Motor neuron (in vitro differentiated cells): ENCODE data around the gene SESN3. TPM values are rescaled to one million over a fixed set of nuclear protein-coding genes. Genes with fewer than 3 reads are reported as not detected.
"Not testable (repeated sequence)": the region's sequence is repeated elsewhere in the genome, so short reads cannot be mapped to it uniquely, and the experiment has no call there.

Experiments
- ATAC-seq, 8 experiments: fragments of 200-7000 bp; cut with Tn5 transposase; replicated peaks in 6 of 8; 2 replicates each; pipeline ENCODE4 v1.8.0; 2021; ENCODE audit warnings: mild to moderate bottlenecking in 8 of 8, moderate library complexity in 8 of 8
- H3K27ac ChIP-seq, 2 donors: fragments of 250-450 bp; sonication (Bioruptor Pico); 2 replicates each; pipeline ENCODE4 v1.9.0; 2021; ENCODE audit warnings: antibody characterized with exemption in 2 of 2, mild to moderate bottlenecking in 2 of 2, moderate library complexity in 1 of 2
- H3K4me1 ChIP-seq, 2 donors: fragments of 250-450 bp; sonication (Bioruptor Pico); replicated peaks in 1 of 2; 2 replicates each; pipeline ENCODE4 v1.6.1; 2021; ENCODE audit warnings: antibody characterized with exemption in 2 of 2, mild to moderate bottlenecking in 2 of 2, moderate library complexity in 1 of 2
- H3K4me3 ChIP-seq, 5 donors: fragments of 250-450 bp; sonication (Bioruptor Pico); 2 replicates each; pipeline ENCODE4 v1.9.0; 2021; ENCODE audit warnings: antibody characterized with exemption in 5 of 5, mild to moderate bottlenecking in 5 of 5, moderate library complexity in 4 of 5
- whole genome bisulfite sequencing, 10 experiments: fragments of 450-650 bp; shearing (Covaris generic); methylation state at CpG; one replicate each; pipeline ENCODE4 v1.0.0; 2022; 5-methylcytosine and 5-hydroxymethylcytosine counted together
- in situ Hi-C, 9 experiments: fragments of 400-800 bp; cut with MboI; loops; one replicate each; pipeline ENCODE4 v1.15.0; 2021; ENCODE audit warnings: low sequenced_read_pairs in 9 of 9, low pct_unique_long_range_greater_than_20kb in 2 of 9; ENCODE audit not compliant: unreplicated experiment in 9 of 9
- total RNA-seq, 8 experiments: library from RNA; unstranded; fragments of 300-600 nt; gene quantifications; 2 replicates each; pipeline versions ENCODE4 v1.2.3 to v1.2.4, GENCODE V29; 2022

The SESN3 gene
- total RNA-seq, 8 experiments from 2014 or later, result 21.6 to 305 (median 82.1) TPM

GRCh38 chr11:95229199-95229992 lies 1.6 kb downstream of the SESN3 start:
- H3K4me1 ChIP-seq, result peaks cover 7 to 8% of the 10 kb centered on the region in 2 donors
- in situ Hi-C loops, result loop anchor here in 1 of 9 experiments (25.0 kb wide), 1 partner anchor 333 kb away; no protein-coding TSS in a partner anchor
- H3K27ac ChIP-seq, result no peak overlapping the region
- peak overlapping the region; percentile 56 to 88 (median 69) for H3K4me3 ChIP-seq
- WGBS, 10 experiments, result 0 to 10% (median 2%) methylated on average over 2 to 12 of the region's 12 CpGs
- ATAC-seq, result no peak

- Histone ChIP-seq H3K4me1 (peaks cover 5 to 8% of the 10 kb centered on the region in 2 donors), H3K27ac (no peak overlapping the region), H3K4me3 (peak overlapping the region in 4 of 5 donors; percentile 56 to 88 (median 69))
- WGBS, 10 experiments, result 27 to 100% (median 76%) methylated on average over 2 of the region's 2 CpGs; no CpG with 5 or more reads in 2 of the 10 experiments
- ATAC-seq, result no peak
- in situ Hi-C loops, result loop anchor here in 1 of 9 experiments (25.0 kb wide), 1 partner anchor 334 kb away; no protein-coding TSS in a partner anchor
Measured at GRCh38 chr11:95228081-95228749, 2.8 kb downstream of the SESN3 start.

- not testable (repeated sequence) for H3K27ac ChIP-seq, ATAC-seq, H3K4me1 ChIP-seq, H3K4me3 ChIP-seq
- in situ Hi-C loops, result loop anchor here in 1 of 9 experiments (25.0 kb wide), 1 partner anchor 335 kb away; no protein-coding TSS in a partner anchor
- WGBS, 10 experiments, result 93 to 100% (median 100%) methylated on average over 1 to 6 of the region's 6 CpGs; no CpG with 5 or more reads in 3 of the 10 experiments
Measured at GRCh38 chr11:95227060-95227459, 3.9 kb downstream of the SESN3 start.

DNA sequence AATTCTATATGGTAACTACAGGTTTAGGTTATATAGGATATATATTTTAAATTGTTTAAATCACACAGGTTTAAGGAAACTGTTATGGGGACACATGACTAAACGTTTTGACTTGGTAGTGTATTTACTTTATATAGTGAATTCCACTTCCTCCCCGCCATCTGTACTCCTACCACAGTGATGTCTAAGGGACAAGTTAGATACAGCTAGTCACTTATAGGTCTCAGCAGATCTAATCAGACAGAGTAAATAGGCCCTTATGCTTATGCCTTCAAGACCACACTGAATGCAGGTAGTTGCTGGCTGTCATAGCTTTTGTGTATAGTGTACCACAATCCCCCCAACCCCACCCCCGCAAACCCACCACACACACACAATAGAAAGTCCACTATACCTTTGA lies 8.2 kb downstream of the SESN3 start:
- Histone ChIP-seq H3K4me3 (no peak overlapping the region), H3K27ac (no peak overlapping the region), H3K4me1 (no peaks in the 10 kb centered on the region)
- 0 to 100% (median 78%) methylated on average over 1 to 3 of the region's 3 CpGs; no CpG with 5 or more reads in 3 of the 10 experiments for WGBS, 10 experiments
- peak in 1 of 8 experiments; percentile 17 for ATAC-seq
- in situ Hi-C loops, result no loop called here

DNA sequence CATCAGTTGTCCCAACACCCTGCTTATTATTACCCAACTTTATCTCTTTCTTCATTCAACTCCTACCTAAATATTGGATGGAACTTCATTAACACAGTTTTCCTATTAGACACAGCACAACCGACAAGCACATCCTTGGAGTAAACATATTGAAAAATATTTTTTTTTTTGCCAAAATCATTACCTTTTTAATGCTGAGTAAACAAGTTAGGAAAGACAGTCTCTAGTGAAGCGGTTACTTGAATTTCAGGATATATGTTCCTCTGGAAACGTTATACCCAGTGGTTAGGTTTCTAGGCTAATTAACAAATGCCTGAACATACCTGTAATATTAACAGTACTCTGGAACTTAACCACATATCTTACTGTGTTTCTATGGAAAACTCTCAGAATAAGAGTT lies 11.4 kb downstream of the SESN3 start:
- H3K4me3 ChIP-seq, result no peak overlapping the region
- 71 to 100% (median 97%) methylated on average over 1 to 3 of the region's 3 CpGs for WGBS, 10 experiments
- in situ Hi-C loops, result no loop called here
- ATAC-seq, result no peak
- no peak overlapping the region for H3K27ac ChIP-seq
- no peaks in the 10 kb centered on the region for H3K4me1 ChIP-seq

DNA sequence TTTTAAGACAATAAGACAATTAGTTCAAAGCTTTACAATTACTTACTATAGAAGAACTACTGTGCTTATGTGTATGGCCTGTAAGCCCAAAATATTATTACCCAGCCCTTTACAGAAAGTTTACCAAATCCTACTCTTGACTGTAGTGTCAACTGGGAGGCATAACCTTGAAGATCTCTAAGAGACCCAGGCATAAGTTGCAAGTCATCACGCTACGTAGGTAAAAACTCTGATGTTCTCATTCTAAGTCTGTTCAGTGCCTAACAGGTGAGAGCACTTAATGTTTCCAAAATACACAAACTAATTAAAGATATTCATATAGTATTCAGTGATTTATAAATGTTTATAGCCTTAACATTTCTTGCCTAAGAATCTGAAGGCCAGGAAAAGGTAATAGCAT lies 12.9 kb downstream of the SESN3 start:
- Histone ChIP-seq H3K4me1 (peaks cover 3 to 13% of the 10 kb centered on the region in 2 donors), H3K27ac (no peak overlapping the region), H3K4me3 (no peak overlapping the region)
- in situ Hi-C loops, result no loop called here
- WGBS, 10 experiments, result 96 to 100% (median 100%) methylated on average over 2 of the region's 2 CpGs; no CpG with 5 or more reads in 2 of the 10 experiments
- ATAC-seq, result no peak

DNA sequence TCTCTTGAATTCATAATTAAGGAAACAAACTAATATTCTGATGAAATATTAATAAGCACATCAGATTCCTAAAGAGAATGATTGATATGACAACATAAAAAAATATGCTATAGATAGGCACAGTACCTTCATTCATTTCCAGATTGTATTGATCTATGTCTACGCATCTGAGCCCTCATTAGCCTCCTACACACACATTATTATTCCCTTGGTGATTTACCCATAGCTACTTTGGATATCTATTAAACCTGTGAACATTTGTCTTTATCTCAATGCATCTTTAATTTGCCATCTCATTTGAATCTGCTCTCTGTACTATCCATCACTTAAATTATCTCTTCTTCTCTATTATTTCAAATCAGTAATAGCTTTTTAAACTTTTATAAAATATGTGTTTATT lies 18.4 kb downstream of the SESN3 start:
- peaks cover 3 to 17% of the 10 kb centered on the region in 2 donors for H3K4me1 ChIP-seq
- ATAC-seq, result peak in 3 of 8 experiments; percentile 39 to 59 (median 56)
- in situ Hi-C loops, result no loop called here
- 30 to 100% (median 56%) methylated on average over 1 of the region's 1 CpG; no CpG with 5 or more reads in 3 of the 10 experiments for WGBS, 10 experiments
- H3K27ac ChIP-seq, result no peak overlapping the region
- no peak overlapping the region for H3K4me3 ChIP-seq

DNA sequence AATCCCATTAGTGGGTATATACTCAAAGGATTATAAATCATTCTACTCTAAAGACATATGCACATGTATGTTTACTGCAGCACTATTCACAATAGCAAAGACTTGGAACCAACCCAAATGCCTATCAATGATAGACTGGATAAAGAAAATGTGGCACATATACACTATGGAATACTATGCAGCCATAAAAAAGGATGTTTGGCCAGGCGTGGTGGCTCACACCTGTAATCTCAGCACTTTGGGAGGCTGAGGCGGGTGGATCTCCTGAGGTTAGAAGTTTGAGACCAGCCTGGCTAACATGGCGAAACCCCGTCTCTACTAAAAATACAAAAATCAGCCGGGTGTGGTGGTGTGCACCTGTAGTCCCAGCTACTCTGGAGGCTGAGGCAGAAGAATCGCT lies 21.5 kb downstream of the SESN3 start:
- ATAC-seq, H3K27ac ChIP-seq, H3K4me3 ChIP-seq, in situ Hi-C loops: not testable (repeated sequence)
- WGBS, 10 experiments, result 80 to 100% (median 96%) methylated on average over 1 to 2 of the region's 6 CpGs; no CpG with 5 or more reads in 6 of the 10 experiments
- H3K4me1 ChIP-seq, result peaks cover 3 to 17% of the 10 kb centered on the region in 2 donors

GRCh38 chr11:95200781-95201457 lies 30.1 kb downstream of the SESN3 start:
- Histone ChIP-seq H3K4me3 (no peak overlapping the region), H3K4me1 (peaks cover 0 to 5% of the 10 kb centered on the region in 2 donors), H3K27ac (no peak overlapping the region)
- ATAC-seq, result no peak
- 38 to 96% (median 83%) methylated on average over 1 to 4 of the region's 4 CpGs for WGBS, 10 experiments
- in situ Hi-C loops, result no loop called here

DNA sequence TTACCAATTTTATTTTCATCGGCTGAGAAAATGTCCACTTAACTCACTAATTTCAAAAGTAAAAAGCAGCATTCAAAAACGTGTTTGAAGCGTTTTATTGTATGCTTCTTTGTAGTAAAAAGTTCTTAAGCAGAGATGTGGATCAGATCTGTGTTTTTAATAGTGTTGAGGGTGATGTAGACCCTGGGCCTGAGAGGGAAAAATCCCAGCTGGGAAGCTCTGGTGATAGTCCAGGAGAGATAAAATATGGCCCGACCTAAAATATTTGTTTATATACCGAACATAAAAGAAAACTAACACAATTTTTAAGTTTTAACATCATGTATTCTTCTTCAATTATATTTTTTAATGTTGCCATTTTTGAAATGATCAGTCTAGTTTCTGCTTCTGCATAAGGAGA lies 35.2 kb downstream of the SESN3 start:
- no peak overlapping the region for H3K27ac ChIP-seq
- 42 to 95% (median 77%) methylated on average over 2 to 5 of the region's 5 CpGs for WGBS, 10 experiments
- no peak for ATAC-seq
- no peaks in the 10 kb centered on the region for H3K4me1 ChIP-seq
- in situ Hi-C loops, result no loop called here
- H3K4me3 ChIP-seq, result no peak overlapping the region

- no peak for ATAC-seq
- WGBS, 10 experiments, result 27 to 100% (median 91%) methylated on average over 1 of the region's 1 CpG; no CpG with 5 or more reads in 2 of the 10 experiments
- Histone ChIP-seq H3K4me1 (no peaks in the 10 kb centered on the region), H3K27ac (no peak overlapping the region), H3K4me3 (no peak overlapping the region)
- in situ Hi-C loops, result no loop called here
Measured at GRCh38 chr11:95193541-95193940, 37.5 kb downstream of the SESN3 start.

DNA sequence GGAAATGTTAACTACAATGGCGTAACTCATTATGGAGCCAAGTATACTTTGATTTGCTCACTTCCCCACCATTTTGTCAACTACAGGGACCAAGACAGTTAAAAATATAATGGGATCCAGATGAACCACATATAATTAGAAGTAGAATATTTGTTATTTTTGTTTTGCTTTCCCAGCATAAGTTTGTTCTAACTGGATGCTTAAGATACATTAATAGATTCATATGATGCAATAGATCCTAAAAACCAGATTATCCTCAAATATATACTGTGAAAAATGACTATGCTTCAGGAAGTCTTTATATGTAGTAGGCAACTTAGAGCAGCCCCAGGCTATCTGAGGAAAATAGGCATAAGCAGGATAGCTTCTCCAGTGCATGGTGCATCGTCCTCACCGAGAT lies 38.3 kb downstream of the SESN3 start:
- Histone ChIP-seq H3K27ac (no peak overlapping the region), H3K4me3 (no peak overlapping the region), H3K4me1 (no peaks in the 10 kb centered on the region)
- 36 to 100% (median 91%) methylated on average over 1 to 3 of the region's 3 CpGs; no CpG with 5 or more reads in 1 of the 10 experiments for WGBS, 10 experiments
- no peak for ATAC-seq
- in situ Hi-C loops, result no loop called here

- no peak for ATAC-seq
- H3K4me1 ChIP-seq, result no peaks in the 10 kb centered on the region
- no peak overlapping the region for H3K27ac ChIP-seq
- H3K4me3 ChIP-seq, result no peak overlapping the region
- in situ Hi-C loops, result no loop called here
Measured at GRCh38 chr11:95187723-95188122, 43.3 kb downstream of the SESN3 start.
